H1 (cell line): Measurements from ENCODE around the gene KCNMA1. TPM values are rescaled to one million over a fixed set of nuclear protein-coding genes. Genes with fewer than 3 reads are reported as not detected.

Experiments
- BRCA1 ChIP-seq: IDR thresholded peaks from 2 replicates; pipeline ENCODE4 v1.6.1; 2012; ENCODE audit warnings: low read depth, low read length, improper control_type of control experiment
- RBBP5 ChIP-seq: IDR thresholded peaks from 2 replicates; pipeline ENCODE4 v1.7.1; 2012; ENCODE audit warnings: low read depth, mild to moderate bottlenecking, inconsistent platforms, low read length, moderate library complexity, borderline replicate concordance
- polyA plus RNA-seq, 7 experiments: library from polyadenylated mRNA; depleted of rRNA in 3 of 7; stranded (reverse) in 5 of 7; unstranded in 2 of 7; fragments of >200 nt in 5 of 7; fragments of 200-250 nt in 2 of 7; gene quantifications; 1 replicate in 5 of 7; 2 replicates in 1 of 7; 4 replicates in 1 of 7; pipeline versions ENCODE4 v1.2.1 to v1.2.3, GENCODE V29; 2011 to 2013; ENCODE audit warnings: missing spikeins in 2 of 7, mixed read lengths in 2 of 7
- total RNA-seq: library from RNA; stranded (reverse); fragmentation: NEBNext Ultra II Directional; extraction: Animal tissue kit (Norgen Biotek cat#: 25700); gene quantifications from 2 replicates; pipeline ENCODE4 v1.2.1, GENCODE V29; 2021

The KCNMA1 gene
- total and polyA plus RNA-seq, 2 of the 8 experiments (the other 6 are each of a cell fraction or from before 2014, with no cell fraction given), result 10.2 to 11.1 TPM

DNA sequence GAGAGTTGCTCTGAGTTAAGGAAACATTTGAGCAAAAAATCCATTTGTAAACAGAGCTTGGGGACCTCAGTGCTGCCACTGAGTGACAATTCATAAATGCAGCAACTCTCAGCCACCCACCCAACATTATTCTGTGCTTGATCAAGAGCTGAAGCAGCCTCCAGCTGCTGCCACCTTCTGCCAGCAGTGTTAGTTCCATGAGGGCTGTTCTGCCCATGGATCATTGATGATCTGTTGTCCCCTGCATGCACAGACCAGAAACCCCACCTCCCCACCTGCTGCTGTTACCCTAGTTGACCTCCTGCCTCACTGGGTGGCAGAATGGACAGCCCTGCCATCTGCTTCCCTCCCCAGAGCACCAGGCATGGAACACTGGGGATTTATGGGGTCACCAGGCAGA is 305.4 kb downstream of the KCNMA1 start (continued):
- TF ChIP-seq RBBP5 (no peak), BRCA1 (no peak)
- TF ChIP-seq, all 59 proteins: peak for 0
